Psoas muscle (tissue), 8 donors: ENCODE results near the gene IDH2. TPM values are rescaled to one million over a fixed set of nuclear protein-coding genes. Genes with fewer than 3 reads are reported as not detected.
A peak's percentile ranks its signal among the peaks of the same experiment; 100 is the strongest.

ENCODE experiments used
- ATAC-seq, 4 donors: fragments of 200-7000 bp; cut with Tn5 transposase; one replicate each; pipeline ENCODE4 v1.9.1; 2020; ENCODE audit warnings: moderate library complexity in 3 of 4, mild to moderate bottlenecking in 2 of 4
- DNase-seq, 2 donors: peaks; one replicate each; pipeline ENCODE4 v3.0.0-alpha.2; 2020
- H3K27ac ChIP-seq: fragments of 200-600 bp; one replicate; pipeline ENCODE4 v1.8.0; 2022
- H3K27me3 ChIP-seq, 3 donors: fragments of 200-600 bp in 1 of 3; one replicate each; pipeline versions ENCODE4 v1.6.1 to v1.8.0; 2013 to 2022; ENCODE audit warnings: low read length in 2 of 3, mild to moderate bottlenecking in 2 of 3, moderate library complexity in 1 of 3; ENCODE audit not compliant: insufficient read depth in 3 of 3
- H3K36me3 ChIP-seq, 2 donors: fragments of 200-600 bp in 1 of 2; one replicate each; pipeline versions ENCODE4 v1.6.1 to v1.8.0; 2013 to 2022; ENCODE audit warnings: low read depth in 1 of 2, mild to moderate bottlenecking in 1 of 2, moderate library complexity in 1 of 2; ENCODE audit not compliant: insufficient read depth in 1 of 2
- H3K4me1 ChIP-seq: fragments of 200-600 bp; one replicate; pipeline ENCODE4 v1.8.0; 2022
- H3K4me3 ChIP-seq: fragments of 200-600 bp; one replicate; pipeline ENCODE4 v1.8.0; 2022; ENCODE audit warnings: mild to moderate bottlenecking
- H3K9me3 ChIP-seq: fragments of 200-600 bp; one replicate; pipeline ENCODE4 v1.8.0; 2022
- WGBS, 3 donors: extraction: QIAGEN DNeasy Blood & Tissue Kit; methylation state at CpG; one replicate each; pipeline versions ENCODE4 v1.1.6 to v1.1.7; 2013; 5-methylcytosine and 5-hydroxymethylcytosine counted together
- intact Hi-C, 2 donors: fragments of 100-400 bp; cut with DNase I; formaldehyde crosslinking; loops; one replicate each; pipeline versions ENCODE4 v1.11.0 to v1.14.2; 2022
- polyA plus RNA-seq, 3 donors: library from polyadenylated mRNA; stranded (reverse); fragments of 200-250 nt; gene quantifications; one replicate each; pipeline ENCODE4 v1.2.3, GENCODE V29; 2013
- total RNA-seq, 4 donors: library from RNA; stranded (reverse); fragmentation: NEBNext Ultra II Directional in 2 of 4; extraction: Animal tissue kit (Norgen Biotek cat#: 25700) in 2 of 4; gene quantifications; one replicate each; pipeline versions ENCODE4 v1.2.1 to v1.2.4, GENCODE V29; 2021 to 2023
- TF ChIP-seq, protein P1 (sequence below): fragments of 200-600 bp; IDR thresholded peaks from one replicate; pipeline ENCODE4 v1.8.0; 2022; ENCODE audit warnings: antibody characterized with exemption
- donor health status: healthy with polysubstance abuse.
- donor health status: DM: no; HTN: no; CAD: no; lungs with moderate emphysema.
- donor health status: Bipolar disorder and iron deficiency.
- donor health status: healthy.
- donor health status: DM: yes; HTN: yes; CAD: no.
- donor health status: DM: no; HTN: no; CAD: no.
- donor health status: DM: no; HTN: no; CAD: no.
- donor health status: DM: yes; HTN: yes; CAD: no.

IDH2 gene
- total and polyA plus RNA-seq, 7 donors = 365 to 926 (median 695) TPM

DNA sequence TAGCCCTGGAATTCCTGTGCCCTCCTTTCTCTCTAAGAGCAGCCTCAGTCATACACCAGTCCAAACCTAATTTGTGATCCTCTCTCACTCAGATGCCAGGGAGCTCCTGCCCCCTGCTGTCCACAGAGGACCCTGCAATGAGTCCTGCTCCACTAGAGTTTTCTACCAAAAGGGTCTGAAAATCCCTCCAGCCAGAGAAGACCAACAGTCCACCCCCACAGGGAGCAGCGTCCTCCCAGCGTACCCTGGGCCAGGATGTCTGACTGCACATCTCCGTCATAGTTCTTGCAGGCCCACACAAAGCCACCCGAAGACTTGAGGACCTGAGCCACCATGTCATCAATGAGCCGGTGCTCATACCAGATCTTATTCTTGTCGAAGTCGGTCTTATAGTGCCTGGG is 15.4 kb downstream of the IDH2 start:
- intact Hi-C loops = loop anchor here in 1 of 2 donors (5.0 kb wide), 1 partner anchor 190 kb away; no protein-coding TSS in a partner anchor
- TF ChIP-seq, protein P1, sequence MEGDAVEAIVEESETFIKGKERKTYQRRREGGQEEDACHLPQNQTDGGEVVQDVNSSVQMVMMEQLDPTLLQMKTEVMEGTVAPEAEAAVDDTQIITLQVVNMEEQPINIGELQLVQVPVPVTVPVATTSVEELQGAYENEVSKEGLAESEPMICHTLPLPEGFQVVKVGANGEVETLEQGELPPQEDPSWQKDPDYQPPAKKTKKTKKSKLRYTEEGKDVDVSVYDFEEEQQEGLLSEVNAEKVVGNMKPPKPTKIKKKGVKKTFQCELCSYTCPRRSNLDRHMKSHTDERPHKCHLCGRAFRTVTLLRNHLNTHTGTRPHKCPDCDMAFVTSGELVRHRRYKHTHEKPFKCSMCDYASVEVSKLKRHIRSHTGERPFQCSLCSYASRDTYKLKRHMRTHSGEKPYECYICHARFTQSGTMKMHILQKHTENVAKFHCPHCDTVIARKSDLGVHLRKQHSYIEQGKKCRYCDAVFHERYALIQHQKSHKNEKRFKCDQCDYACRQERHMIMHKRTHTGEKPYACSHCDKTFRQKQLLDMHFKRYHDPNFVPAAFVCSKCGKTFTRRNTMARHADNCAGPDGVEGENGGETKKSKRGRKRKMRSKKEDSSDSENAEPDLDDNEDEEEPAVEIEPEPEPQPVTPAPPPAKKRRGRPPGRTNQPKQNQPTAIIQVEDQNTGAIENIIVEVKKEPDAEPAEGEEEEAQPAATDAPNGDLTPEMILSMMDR = peak; percentile 57
- H3K27ac ChIP-seq = peak overlapping the region; percentile 23
- ATAC-seq = peak; percentile 27 to 59 (median 41)
- WGBS, 3 donors = 89 to 94% (median 92%) methylated on average over 7 of the region's 7 CpGs
- no peaks in the 10 kb centered on the region for H3K27me3 ChIP-seq
- peak in 1 of 2 donors; percentile 50 for DNase-seq
- no peaks in the 10 kb centered on the region for H3K9me3 ChIP-seq
- peaks cover 2 to 97% of the 10 kb centered on the region in 2 donors for H3K36me3 ChIP-seq
- H3K4me3 ChIP-seq = no peak overlapping the region
- H3K4me1 ChIP-seq = peaks cover 2% of the 10 kb centered on the region

DNA sequence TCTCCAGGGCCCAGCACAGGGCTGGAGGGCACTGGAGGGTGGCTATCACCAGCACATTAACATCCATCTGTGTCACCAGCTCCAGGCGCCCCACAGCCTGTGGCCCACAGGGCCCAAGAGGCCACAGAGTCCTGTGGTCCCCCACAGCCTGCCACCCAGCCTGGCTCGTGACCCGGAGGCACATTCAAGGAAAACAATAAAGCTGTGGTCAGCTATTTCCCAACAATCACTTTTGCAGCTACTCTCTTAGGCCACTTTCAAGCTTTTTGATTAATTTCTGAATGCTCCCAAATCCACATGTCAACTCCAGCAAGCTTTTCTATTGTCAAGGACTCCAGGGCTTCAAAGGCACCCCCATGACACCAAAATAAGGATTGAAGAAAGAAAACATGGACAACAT is 16.7 kb downstream of the IDH2 start:
- 91 to 100% (median 95%) methylated on average over 3 of the region's 3 CpGs for WGBS, 3 donors
- H3K4me3 ChIP-seq = no peak overlapping the region
- TF ChIP-seq, protein P1 = no peak
- H3K4me1 ChIP-seq = no peaks in the 10 kb centered on the region
- H3K27me3 ChIP-seq = no peaks in the 10 kb centered on the region
- H3K27ac ChIP-seq = no peak overlapping the region
- intact Hi-C loops = loop anchor here in 1 of 2 donors (5.0 kb wide), 1 partner anchor 188 kb away; no protein-coding TSS in a partner anchor
- ATAC-seq (no peak), DNase-seq (peak in 1 of 2 donors; percentile 28)
- peaks cover 2 to 97% of the 10 kb centered on the region in 2 donors for H3K36me3 ChIP-seq
- no peaks in the 10 kb centered on the region for H3K9me3 ChIP-seq

DNA sequence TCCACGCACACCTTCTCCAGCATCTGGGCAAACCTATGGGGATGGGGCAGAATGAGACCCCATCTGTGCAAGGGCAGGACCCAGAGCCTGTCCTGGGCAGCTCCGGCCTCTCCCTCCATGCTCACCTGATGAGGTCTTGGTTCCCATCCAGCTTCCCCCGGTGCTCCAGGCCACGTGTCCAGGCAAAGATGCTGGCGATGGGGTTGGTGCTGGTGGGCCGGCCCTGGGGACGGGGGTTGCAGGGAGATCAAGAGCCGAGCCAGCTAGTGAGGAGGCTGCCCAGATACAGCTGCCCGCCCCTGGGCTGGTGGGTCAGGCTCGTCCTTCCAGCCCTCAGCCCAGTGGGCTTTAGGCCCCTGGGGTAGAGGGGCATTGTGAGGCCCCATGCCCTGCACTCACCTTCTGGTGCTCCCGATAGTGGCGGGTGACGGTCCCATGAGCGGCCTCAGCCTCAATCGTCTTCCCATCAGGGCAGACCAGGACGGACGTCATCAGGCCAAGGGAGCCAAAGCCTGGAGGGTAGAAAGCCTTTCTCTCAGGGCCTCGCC is 17.3 kb downstream of the IDH2 start:
- intact Hi-C loops = loop anchor here in 1 of 2 donors (5.0 kb wide), 1 partner anchor 188 kb away; no protein-coding TSS in a partner anchor
- Histone ChIP-seq H3K9me3 (no peaks in the 10 kb centered on the region), H3K4me1 (no peaks in the 10 kb centered on the region), H3K27ac (no peak overlapping the region), H3K36me3 (peaks cover 2 to 99% of the 10 kb centered on the region in 2 donors), H3K4me3 (no peak overlapping the region), H3K27me3 (no peaks in the 10 kb centered on the region)
- WGBS, 3 donors = 90 to 91% (median 90%) methylated on average over 18 of the region's 18 CpGs
- DNase-seq (no peak), ATAC-seq (no peak)
- TF ChIP-seq, protein P1 = no peak

DNA sequence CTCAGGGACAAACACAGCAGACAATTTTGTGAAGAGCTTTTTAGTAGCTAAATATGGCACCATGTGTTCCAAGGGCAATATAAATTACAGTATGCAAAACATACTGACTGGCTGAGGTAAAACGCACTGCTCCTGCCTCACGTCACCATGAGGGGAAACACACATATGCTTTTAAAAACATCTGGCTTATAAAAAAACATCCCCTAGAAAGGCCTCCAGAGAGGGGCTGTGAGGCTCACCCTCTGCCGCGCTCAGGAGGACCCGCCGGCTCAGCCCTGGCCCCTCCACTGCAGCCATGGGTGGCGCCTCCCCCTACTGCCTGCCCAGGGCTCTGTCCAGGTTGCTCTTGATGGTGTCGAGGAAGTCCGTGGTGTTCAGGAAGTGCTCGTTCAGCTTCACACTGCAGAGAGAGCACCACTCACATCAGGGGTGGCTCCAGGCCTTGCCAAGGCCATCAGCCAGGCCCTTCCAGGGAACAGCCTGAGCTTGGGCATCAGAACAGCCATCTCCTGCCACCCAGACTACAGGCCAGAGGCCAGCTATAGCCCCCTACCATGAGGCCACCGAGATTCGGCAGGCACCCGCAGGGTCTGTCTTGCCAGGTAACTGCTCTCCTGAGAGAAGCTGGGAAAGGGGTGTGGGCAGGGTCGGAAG is 18.2 kb downstream of the IDH2 start:
- intact Hi-C loops = no loop called here

More for the DNA sequence above, 18.2 kb downstream of the IDH2 start:
- H3K36me3 ChIP-seq = peaks cover 2 to 99% of the 10 kb centered on the region in 2 donors
- H3K27ac ChIP-seq = peak overlapping the region; percentile 9
- no peaks in the 10 kb centered on the region for H3K9me3 ChIP-seq
- TF ChIP-seq, protein P1 = no peak
- H3K4me3 ChIP-seq = no peak overlapping the region
- H3K4me1 ChIP-seq = no peaks in the 10 kb centered on the region
- H3K27me3 ChIP-seq = no peaks in the 10 kb centered on the region
- ATAC-seq = no peak
- 79 to 80% (median 79%) methylated on average over 14 of the region's 14 CpGs for WGBS, 3 donors
- no peak for DNase-seq
